Testis (tissue), 2 donors: ENCODE measurements around the gene PRKAB1.

Experiments used
- CTCF ChIP-seq, 3 experiments: fragments of 450-650 bp in 2 of 3; fragments of 200-600 bp in 1 of 3; sonication (generic) in 1 of 3; IDR thresholded peaks; one replicate each; pipeline ENCODE4 v1.5.1; 2016 to 2019; ENCODE audit warnings: antibody characterized with exemption in 3 of 3, mild to moderate bottlenecking in 2 of 3, moderate library complexity in 1 of 3
- POLR2A ChIP-seq: fragments of 450-650 bp; IDR thresholded peaks from one replicate; pipeline ENCODE4 v1.6.1; 2017; ENCODE audit warnings: antibody characterized with exemption, mild to moderate bottlenecking, moderate library complexity

DNA sequence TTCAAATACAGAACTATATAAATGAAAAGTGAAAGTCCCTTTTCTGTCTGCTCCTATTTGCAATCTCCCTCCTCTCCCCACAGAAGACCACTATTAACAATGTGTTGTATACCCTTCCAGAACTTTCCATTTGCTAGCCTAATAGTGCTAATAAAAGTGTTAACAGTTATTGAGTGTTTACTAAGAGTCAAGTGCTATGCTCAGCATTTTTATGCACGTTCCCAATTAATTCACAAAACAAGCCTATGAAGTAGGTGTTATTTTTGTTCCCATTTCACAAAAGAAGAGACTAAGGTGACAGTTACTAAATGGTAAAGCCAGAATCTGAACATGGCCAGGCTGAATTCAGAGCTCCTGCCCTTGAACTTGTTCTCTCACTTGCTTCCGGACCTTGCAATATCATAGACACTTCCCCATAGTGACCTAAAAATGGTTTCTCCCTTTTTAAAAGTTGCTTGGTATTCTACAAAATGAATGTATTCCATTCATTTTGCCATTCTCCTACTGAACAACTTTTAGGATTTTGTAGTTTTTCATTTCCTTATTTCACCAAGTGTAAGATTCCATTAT is 1.6 kb upstream of the PRKAB1 start:
- TF ChIP-seq CTCF (IDR thresholded peaks at IDR 0.05) (no peak), POLR2A (no peak)
